HFF-Myc (cell line): ENCODE results near the gene VPS18.

Experiments used
- DNase-seq: peaks from one replicate; pipeline ENCODE4 v3.0.0-alpha.2; 2011; ENCODE audit warnings: low read depth; ENCODE audit errors: extremely low read depth
- H3K4me3 ChIP-seq: replicated peaks from 2 replicates; pipeline ENCODE4 v1.5.1; 2011; ENCODE audit warnings: low read depth, mild to moderate bottlenecking, control low read depth, low read length
- TF ChIP-seq, protein P1 (sequence below): IDR thresholded peaks from 2 replicates; pipeline ENCODE4 v1.5.1; 2012; ENCODE audit warnings: mild to moderate bottlenecking, low read depth, low read length, control low read depth; ENCODE audit errors: missing control alignments

Gene VPS18, protein sequence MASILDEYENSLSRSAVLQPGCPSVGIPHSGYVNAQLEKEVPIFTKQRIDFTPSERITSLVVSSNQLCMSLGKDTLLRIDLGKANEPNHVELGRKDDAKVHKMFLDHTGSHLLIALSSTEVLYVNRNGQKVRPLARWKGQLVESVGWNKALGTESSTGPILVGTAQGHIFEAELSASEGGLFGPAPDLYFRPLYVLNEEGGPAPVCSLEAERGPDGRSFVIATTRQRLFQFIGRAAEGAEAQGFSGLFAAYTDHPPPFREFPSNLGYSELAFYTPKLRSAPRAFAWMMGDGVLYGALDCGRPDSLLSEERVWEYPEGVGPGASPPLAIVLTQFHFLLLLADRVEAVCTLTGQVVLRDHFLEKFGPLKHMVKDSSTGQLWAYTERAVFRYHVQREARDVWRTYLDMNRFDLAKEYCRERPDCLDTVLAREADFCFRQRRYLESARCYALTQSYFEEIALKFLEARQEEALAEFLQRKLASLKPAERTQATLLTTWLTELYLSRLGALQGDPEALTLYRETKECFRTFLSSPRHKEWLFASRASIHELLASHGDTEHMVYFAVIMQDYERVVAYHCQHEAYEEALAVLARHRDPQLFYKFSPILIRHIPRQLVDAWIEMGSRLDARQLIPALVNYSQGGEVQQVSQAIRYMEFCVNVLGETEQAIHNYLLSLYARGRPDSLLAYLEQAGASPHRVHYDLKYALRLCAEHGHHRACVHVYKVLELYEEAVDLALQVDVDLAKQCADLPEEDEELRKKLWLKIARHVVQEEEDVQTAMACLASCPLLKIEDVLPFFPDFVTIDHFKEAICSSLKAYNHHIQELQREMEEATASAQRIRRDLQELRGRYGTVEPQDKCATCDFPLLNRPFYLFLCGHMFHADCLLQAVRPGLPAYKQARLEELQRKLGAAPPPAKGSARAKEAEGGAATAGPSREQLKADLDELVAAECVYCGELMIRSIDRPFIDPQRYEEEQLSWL

DNA sequence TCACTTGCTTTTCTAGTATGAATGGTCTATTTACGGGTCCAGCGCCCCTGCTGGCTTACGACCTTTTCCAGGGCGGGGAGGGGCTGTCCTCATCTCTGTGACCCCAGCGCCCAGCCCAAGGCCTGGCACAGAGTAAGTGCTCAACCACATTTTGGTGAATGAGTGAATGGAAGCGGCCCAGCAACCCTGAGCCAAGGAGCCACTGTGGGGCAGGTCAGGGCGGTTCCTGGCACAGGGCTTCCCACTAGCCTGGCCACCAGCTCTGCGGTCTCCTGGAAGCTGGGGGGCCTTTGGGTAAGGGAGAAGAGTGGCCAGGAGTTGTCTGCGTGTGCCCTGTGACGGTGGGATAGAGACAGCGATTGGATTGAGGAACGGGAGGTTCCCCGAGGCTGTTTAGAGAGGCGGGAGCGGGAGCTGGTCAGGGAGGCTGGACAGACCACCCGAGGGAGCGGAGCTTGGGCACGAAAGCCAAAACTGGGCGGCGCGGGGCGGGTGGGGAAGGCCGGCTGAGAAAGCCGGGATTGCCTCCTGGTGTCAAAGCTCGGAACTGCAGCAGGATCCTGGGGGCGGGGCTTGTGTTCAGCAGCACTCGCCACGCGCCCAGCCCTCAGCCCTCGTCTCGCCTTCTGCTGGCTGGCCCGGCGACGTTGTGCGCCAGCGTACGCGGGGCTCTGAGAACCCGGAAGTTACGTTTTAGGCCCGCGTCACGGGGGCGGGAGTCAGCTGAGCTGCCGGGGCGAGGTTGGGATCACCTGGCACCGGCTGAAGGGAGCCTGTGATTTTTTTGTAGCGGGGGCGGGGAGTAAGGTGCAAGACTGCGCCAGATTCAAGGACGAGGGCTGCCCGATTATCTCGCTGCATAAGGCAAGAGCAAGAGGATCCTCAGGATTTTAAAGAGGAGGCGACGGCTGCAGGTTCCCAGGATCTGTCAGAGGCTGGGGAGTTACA lies at the start of gene VPS18:
Gene VPS18 (plus strand): TSS at position 718 of the 948 bp plus-strand sequence. CDS start 319 bp downstream, outside the sequence.
- TF ChIP-seq, protein P1, sequence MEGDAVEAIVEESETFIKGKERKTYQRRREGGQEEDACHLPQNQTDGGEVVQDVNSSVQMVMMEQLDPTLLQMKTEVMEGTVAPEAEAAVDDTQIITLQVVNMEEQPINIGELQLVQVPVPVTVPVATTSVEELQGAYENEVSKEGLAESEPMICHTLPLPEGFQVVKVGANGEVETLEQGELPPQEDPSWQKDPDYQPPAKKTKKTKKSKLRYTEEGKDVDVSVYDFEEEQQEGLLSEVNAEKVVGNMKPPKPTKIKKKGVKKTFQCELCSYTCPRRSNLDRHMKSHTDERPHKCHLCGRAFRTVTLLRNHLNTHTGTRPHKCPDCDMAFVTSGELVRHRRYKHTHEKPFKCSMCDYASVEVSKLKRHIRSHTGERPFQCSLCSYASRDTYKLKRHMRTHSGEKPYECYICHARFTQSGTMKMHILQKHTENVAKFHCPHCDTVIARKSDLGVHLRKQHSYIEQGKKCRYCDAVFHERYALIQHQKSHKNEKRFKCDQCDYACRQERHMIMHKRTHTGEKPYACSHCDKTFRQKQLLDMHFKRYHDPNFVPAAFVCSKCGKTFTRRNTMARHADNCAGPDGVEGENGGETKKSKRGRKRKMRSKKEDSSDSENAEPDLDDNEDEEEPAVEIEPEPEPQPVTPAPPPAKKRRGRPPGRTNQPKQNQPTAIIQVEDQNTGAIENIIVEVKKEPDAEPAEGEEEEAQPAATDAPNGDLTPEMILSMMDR = peak; percentile 60
- DNase-seq = peak; percentile 84
- H3K4me3 ChIP-seq = peak within 1 kb of the TSS; percentile 93

DNA sequence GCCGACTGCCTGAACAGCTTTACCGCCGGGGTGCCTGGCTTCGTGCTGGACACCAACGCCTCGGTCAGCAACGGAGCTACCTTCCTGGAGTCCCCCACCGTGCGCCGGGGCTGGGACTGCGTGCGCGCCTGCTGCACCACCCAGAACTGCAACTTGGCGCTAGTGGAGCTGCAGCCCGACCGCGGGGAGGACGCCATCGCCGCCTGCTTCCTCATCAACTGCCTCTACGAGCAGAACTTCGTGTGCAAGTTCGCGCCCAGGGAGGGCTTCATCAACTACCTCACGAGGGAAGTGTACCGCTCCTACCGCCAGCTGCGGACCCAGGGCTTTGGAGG lies 49.6 kb upstream of the VPS18 start:
- DNase-seq = no peak
- peak overlapping the region; percentile 32 for H3K4me3 ChIP-seq
- TF ChIP-seq, protein P1 = no peak

DNA sequence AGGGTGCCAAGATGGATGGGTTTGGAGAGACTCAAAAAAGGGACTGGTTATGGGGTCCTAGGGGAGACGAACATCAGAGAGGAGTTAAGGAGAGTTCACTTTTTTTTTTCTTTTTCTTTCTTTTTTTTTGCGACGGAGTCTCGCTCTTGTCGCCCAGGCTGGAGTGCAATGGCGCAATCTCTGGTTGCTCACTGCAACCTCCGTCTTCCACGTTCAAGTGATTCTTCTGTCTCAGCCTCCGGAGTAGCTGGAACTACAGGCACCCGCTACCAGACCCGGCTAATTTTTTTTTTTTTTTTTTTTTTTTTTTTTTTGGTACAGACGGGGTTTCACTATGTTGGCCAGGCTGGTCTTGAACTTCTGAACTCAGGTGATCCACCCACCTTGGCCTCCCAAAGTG lies 49.2 kb upstream of the VPS18 start:
- DNase-seq = no peak
- peak overlapping the region; percentile 32 for H3K4me3 ChIP-seq

DNA sequence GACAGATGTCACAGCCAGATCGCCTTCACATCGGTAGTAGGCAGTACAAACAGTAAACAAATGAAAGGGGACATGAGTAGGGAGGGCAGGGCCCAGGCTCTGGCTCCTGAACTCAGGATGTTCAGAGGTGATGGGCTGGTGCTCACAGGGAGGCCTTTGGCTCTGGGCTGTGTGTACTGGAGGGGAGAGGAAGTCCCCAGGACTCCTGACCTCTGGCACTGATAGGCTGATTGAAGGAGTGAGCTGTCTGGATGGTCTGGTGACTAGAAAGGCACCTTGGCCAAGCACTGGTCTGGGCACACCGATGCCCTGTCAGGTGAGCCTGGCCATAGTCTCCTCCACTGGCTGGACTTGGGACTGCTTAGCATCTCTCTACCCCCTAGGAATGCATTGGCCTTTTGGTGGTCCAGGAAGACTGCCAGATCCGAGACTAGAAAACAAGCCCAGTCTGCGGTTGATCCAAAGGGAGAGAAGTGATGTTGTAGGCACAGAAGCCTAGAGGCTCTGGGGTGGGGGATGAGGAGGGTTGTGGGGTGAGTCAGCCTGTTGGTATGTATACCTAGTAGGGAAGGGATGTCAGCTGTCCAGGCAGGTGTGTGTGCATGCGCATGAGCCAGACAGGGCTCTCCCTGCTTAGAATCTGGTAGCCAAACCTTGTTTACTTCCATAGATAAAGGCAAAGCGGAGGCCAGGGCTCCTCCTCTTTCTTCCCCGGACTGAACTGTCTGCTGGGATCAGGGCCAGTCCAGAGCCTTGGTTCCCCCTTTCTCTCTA lies 48.6 kb upstream of the VPS18 start:
- TF ChIP-seq, protein P1 = no peak
- no peak for DNase-seq
- H3K4me3 ChIP-seq = no peak overlapping the region

More for the DNA sequence above, 49.2 kb upstream of the VPS18 start:
- TF ChIP-seq, protein P1 = no peak

DNA sequence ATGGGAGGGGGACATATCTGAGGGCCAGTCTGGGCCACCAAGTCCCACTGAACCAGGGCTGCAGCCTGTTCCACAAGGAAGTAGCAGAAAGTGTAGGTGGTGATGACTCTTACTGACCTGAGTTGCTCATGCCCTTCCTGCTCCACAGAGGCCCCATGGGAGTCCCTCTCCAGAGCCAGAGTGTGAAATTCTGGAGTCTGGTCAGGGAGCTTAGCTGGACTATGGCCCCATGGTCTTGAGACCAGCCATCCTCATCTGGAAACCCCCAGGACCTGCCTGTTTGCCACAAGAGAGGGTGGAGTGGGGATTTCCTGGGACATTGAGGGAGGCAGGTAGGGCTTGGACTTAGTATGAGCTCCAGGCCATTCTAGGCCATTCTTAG lies 47.4 kb upstream of the VPS18 start:
- no peak for DNase-seq
- TF ChIP-seq, protein P1 = no peak
- H3K4me3 ChIP-seq = no peak overlapping the region
